SK-N-SH (cell line): ENCODE measurements around the gene DIMT1. TPM values are rescaled to one million over a fixed set of nuclear protein-coding genes. Genes with fewer than 3 reads are reported as not detected.

Source experiments
- CTCF ChIA-PET: fragments of 300-600, 350-600 bp; formaldehyde crosslinking; extraction: SDS; loops from one replicate; lab custom pipeline; 2021; lab: Yijun Ruan, JAX
- POLR2A ChIA-PET: fragments of 350-600 bp; sonication (Branson Sonifier 250); formaldehyde crosslinking; extraction: SDS; loops from one replicate; lab custom pipeline; 2020; ENCODE audit warnings: antibody characterized with exemption, inconsistent platforms; lab: Yijun Ruan, JAX
- DNase-seq: peaks from one replicate; pipeline ENCODE4 v3.0.0; 2012
- H2AFZ ChIP-seq: fragments of 200-600 bp; sonication (generic); 2 replicates; pipeline ENCODE4 v1.8.1; 2016; ENCODE audit warnings: antibody characterized with exemption, mild to moderate bottlenecking, low read depth
- H3F3A ChIP-seq: fragments of 200-600 bp; sonication (generic); replicated peaks from 2 replicates; pipeline ENCODE3; 2016; ENCODE audit warnings: antibody characterized with exemption, mild to moderate bottlenecking; ENCODE audit not compliant: insufficient read depth
- H3K27ac ChIP-seq, 2 experiments: fragments of 200-500 bp in 1 of 2; fragments of 200-600 bp in 1 of 2; sonication (Bioruptor generic) in 1 of 2; sonication (generic), shearing (Covaris generic) in 1 of 2; 2 replicates each; pipeline versions ENCODE4 v1.5.1 to v1.6.1; 2014 to 2016; ENCODE audit warnings: low read depth in 2 of 2, inconsistent platforms in 1 of 2, low read length in 1 of 2, mild to moderate bottlenecking in 1 of 2, mixed read lengths in 1 of 2
- H3K27me3 ChIP-seq: fragments of 200-600 bp; sonication (generic), shearing (Covaris generic); 2 replicates; pipeline ENCODE4 v1.6.1; 2016; ENCODE audit warnings: mixed run types; ENCODE audit not compliant: insufficient read depth
- H3K36me3 ChIP-seq, 2 experiments: fragments of 200-500 bp in 1 of 2; fragments of 200-600 bp in 1 of 2; sonication (Bioruptor generic) in 1 of 2; sonication (generic) in 1 of 2; replicated peaks in 1 of 2; 2 replicates each; pipeline versions ENCODE3 to v1.5.1; 2014 to 2016; ENCODE audit warnings: low read length in 1 of 2, mild to moderate bottlenecking in 1 of 2; ENCODE audit not compliant: insufficient read depth in 2 of 2, control insufficient read depth in 1 of 2
- H3K4me1 ChIP-seq, 2 experiments: fragments of 200-500 bp in 1 of 2; fragments of 200-600 bp in 1 of 2; sonication (Bioruptor generic) in 1 of 2; sonication (generic), shearing (Covaris generic) in 1 of 2; 2 replicates each; pipeline versions ENCODE4 v1.5.1 to v1.6.1; 2014 to 2016; ENCODE audit warnings: low read depth in 1 of 2, low read length in 1 of 2, mixed run types in 1 of 2; ENCODE audit not compliant: insufficient read depth in 2 of 2, control insufficient read depth in 1 of 2
- H3K4me2 ChIP-seq: fragments of 200-600 bp; sonication (generic), shearing (Covaris generic); 2 replicates; pipeline ENCODE4 v1.6.1; 2017; ENCODE audit warnings: mixed run types
- H3K4me3 ChIP-seq, 2 experiments: fragments of 200-500 bp in 1 of 2; fragments of 200-600 bp in 1 of 2; sonication (Bioruptor generic) in 1 of 2; sonication (generic), shearing (Covaris generic) in 1 of 2; 2 replicates each; pipeline versions ENCODE4 v1.5.1 to v1.8.1; 2014 to 2016; ENCODE audit warnings: low read depth in 2 of 2, inconsistent platforms in 1 of 2, low read length in 1 of 2, mild to moderate bottlenecking in 1 of 2, mixed read lengths in 1 of 2, moderate library complexity in 1 of 2
- H3K79me2 ChIP-seq: fragments of 200-600 bp; sonication (generic); 2 replicates; pipeline ENCODE4 v1.8.1; 2017; ENCODE audit warnings: mild to moderate bottlenecking; ENCODE audit not compliant: insufficient read depth
- H3K9ac ChIP-seq: fragments of 200-600 bp; sonication (generic); 2 replicates; pipeline ENCODE4 v1.6.1; 2017; ENCODE audit warnings: mixed run types
- H3K9me2 ChIP-seq: fragments of 200-600 bp; sonication (generic); 2 replicates; pipeline ENCODE4 v1.6.1; 2017; ENCODE audit warnings: mixed run types
- H3K9me3 ChIP-seq: fragments of 200-600 bp; sonication (generic); 2 replicates; pipeline ENCODE4 v1.6.1; 2017; ENCODE audit warnings: mixed run types, mild to moderate bottlenecking, moderate library complexity
- H4K20me1 ChIP-seq: fragments of 200-600 bp; sonication (generic); 2 replicates; pipeline ENCODE4 v1.6.1; 2017; ENCODE audit warnings: mild to moderate bottlenecking, mixed run types; ENCODE audit not compliant: insufficient read depth
- EP300 ChIP-seq, 2 experiments: IDR thresholded peaks; 2 replicates each; pipeline versions ENCODE4 v1.4.0 to v1.6.1; 2012; ENCODE audit warnings: borderline replicate concordance in 1 of 2, low read depth in 1 of 2, low read length in 1 of 2
- EZH2phosphoT487 ChIP-seq: fragments of 200-600 bp; sonication (generic); IDR thresholded peaks from 2 replicates; pipeline ENCODE4 v1.6.1; 2017; ENCODE audit warnings: low read depth, mixed run types, mild to moderate bottlenecking, antibody characterized with exemption, moderate library complexity, borderline replicate concordance
- FOSL2 ChIP-seq: IDR thresholded peaks from 2 replicates; pipeline ENCODE4 v1.4.0; 2012; ENCODE audit warnings: low read depth, mild to moderate bottlenecking, moderate library complexity, borderline replicate concordance
- JUND ChIP-seq: IDR thresholded peaks from 2 replicates; pipeline ENCODE4 v1.4.0; 2012
- NFIC ChIP-seq: IDR thresholded peaks from 2 replicates; pipeline ENCODE4 v1.4.0; 2012; ENCODE audit warnings: borderline replicate concordance
- NRF1 ChIP-seq: IDR thresholded peaks from 2 replicates; pipeline ENCODE4 v1.6.1; 2012; ENCODE audit warnings: low read depth, mild to moderate bottlenecking, low read length
- RFX5 ChIP-seq: IDR thresholded peaks from 2 replicates; pipeline ENCODE4 v1.6.1; 2012; ENCODE audit warnings: mild to moderate bottlenecking, improper control_type of control experiment, low read length
- TAF1 ChIP-seq: IDR thresholded peaks from 2 replicates; pipeline ENCODE4 v1.6.1; 2012; ENCODE audit warnings: low read depth, mild to moderate bottlenecking, low read length, moderate library complexity, borderline replicate concordance
- TEAD4 ChIP-seq: IDR thresholded peaks from 2 replicates; pipeline ENCODE4 v1.4.0; 2012; ENCODE audit warnings: mild to moderate bottlenecking, borderline replicate concordance; ENCODE audit not compliant: insufficient read depth
- YY1 ChIP-seq: IDR thresholded peaks from 2 replicates; pipeline ENCODE4 v1.4.0; 2012; ENCODE audit warnings: low read depth, mild to moderate bottlenecking
- WGBS: methylation state at CpG from one replicate; pipeline ENCODE4 v1.1.6; 2017; ENCODE audit warnings: low lambda C conversion rate; 5-methylcytosine and 5-hydroxymethylcytosine counted together
- polyA plus RNA-seq, 3 experiments: library from polyadenylated mRNA; depleted of rRNA; stranded (reverse); fragments of >200 nt; gene quantifications; 2 replicates each; pipeline ENCODE4 v1.2.3, GENCODE V29; 2012
- TF ChIP-seq, protein P1 (sequence below): IDR thresholded peaks from 2 replicates; pipeline ENCODE4 v1.4.0; 2012; ENCODE audit warnings: low read depth, borderline replicate concordance
- TF ChIP-seq, protein P2 (sequence below): fragments of 200-600 bp; sonication (generic); IDR thresholded peaks from 2 replicates; pipeline ENCODE4 v1.6.1; 2017; ENCODE audit warnings: antibody characterized with exemption, mild to moderate bottlenecking, moderate library complexity
- TF ChIP-seq, protein P3 (sequence below): IDR thresholded peaks from 2 replicates; pipeline ENCODE4 v1.4.0; 2012; ENCODE audit warnings: low read depth
- TF ChIP-seq, protein P4 (sequence below): fragments of 150-350 bp; IDR thresholded peaks from 2 replicates; pipeline ENCODE4 v1.6.1; 2017; ENCODE audit warnings: antibody characterized with exemption, low read length, low read depth, borderline replicate concordance

DIMT1 gene
- polyA plus RNA-seq, 1 of the 3 experiments (the other 2 are of a cell fraction), result 29.5 TPM

DNA sequence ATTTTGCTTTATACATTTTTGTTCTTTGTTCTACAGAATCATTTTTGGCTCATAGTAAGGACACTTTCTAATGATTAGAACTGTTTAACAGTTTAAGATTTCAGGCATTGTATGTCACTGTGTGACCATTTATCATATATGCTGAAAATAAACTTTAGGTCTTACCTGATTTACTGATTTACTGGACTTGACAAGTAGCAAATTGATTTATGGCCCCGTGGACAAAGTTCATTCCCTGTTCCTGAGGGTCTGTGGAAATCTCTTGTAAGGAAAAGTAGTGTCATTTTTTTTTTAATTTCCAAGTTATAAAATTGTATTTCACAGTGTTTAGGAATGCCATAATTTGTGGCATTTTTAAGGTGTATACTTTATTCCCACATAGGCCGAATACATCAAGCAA lies 57.0 kb downstream of the DIMT1 start:
- no peak overlapping the region for H3K27ac ChIP-seq
- H3K4me1 ChIP-seq, result no peaks in the 10 kb centered on the region
- WGBS, result 96% methylated on average over 2 of the region's 2 CpGs
- no peaks in the 10 kb centered on the region for H3K27me3 ChIP-seq
- ChIA-PET CTCF (no interaction called here), POLR2A (no interaction called here)
- DNase-seq, result no peak
- no peak for TF ChIP-seq TEAD4
- no peak for TF ChIP-seq FOSL2
- no peak for TF ChIP-seq EP300 (IDR thresholded peaks at IDR 0.05; ENCODE audit: borderline replicate concordance in 1 of 2, low read depth in 1 of 2, low read length in 1 of 2)
- TF ChIP-seq, protein P1, sequence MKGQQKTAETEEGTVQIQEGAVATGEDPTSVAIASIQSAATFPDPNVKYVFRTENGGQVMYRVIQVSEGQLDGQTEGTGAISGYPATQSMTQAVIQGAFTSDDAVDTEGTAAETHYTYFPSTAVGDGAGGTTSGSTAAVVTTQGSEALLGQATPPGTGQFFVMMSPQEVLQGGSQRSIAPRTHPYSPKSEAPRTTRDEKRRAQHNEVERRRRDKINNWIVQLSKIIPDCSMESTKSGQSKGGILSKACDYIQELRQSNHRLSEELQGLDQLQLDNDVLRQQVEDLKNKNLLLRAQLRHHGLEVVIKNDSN, result no peak
- TF ChIP-seq, protein P2, sequence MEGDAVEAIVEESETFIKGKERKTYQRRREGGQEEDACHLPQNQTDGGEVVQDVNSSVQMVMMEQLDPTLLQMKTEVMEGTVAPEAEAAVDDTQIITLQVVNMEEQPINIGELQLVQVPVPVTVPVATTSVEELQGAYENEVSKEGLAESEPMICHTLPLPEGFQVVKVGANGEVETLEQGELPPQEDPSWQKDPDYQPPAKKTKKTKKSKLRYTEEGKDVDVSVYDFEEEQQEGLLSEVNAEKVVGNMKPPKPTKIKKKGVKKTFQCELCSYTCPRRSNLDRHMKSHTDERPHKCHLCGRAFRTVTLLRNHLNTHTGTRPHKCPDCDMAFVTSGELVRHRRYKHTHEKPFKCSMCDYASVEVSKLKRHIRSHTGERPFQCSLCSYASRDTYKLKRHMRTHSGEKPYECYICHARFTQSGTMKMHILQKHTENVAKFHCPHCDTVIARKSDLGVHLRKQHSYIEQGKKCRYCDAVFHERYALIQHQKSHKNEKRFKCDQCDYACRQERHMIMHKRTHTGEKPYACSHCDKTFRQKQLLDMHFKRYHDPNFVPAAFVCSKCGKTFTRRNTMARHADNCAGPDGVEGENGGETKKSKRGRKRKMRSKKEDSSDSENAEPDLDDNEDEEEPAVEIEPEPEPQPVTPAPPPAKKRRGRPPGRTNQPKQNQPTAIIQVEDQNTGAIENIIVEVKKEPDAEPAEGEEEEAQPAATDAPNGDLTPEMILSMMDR, result no peak
- TF ChIP-seq, protein P3, sequence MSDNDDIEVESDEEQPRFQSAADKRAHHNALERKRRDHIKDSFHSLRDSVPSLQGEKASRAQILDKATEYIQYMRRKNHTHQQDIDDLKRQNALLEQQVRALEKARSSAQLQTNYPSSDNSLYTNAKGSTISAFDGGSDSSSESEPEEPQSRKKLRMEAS, result no peak
- no peak for TF ChIP-seq NRF1
- TF ChIP-seq YY1, result no peak
- no peak for TF ChIP-seq TAF1
- no peak for TF ChIP-seq NFIC
- no peaks in the 10 kb centered on the region for H3K9me3 ChIP-seq
- no peak overlapping the region for H3K4me3 ChIP-seq
- H3K4me2 ChIP-seq, result no peak overlapping the region
- peaks cover 24% of the 10 kb centered on the region; the same call in 1 of the 2 replicates for H4K20me1 ChIP-seq
- H2AFZ ChIP-seq, result no peak overlapping the region
- H3K36me3 ChIP-seq, result peaks cover 19 to 35% of the 10 kb centered on the region in 2 experiments
- H3F3A ChIP-seq, result no peaks in the 10 kb centered on the region
- no peak overlapping the region for H3K9ac ChIP-seq
- no peaks in the 10 kb centered on the region for H3K9me2 ChIP-seq
- peaks cover 69% of the 10 kb centered on the region for H3K79me2 ChIP-seq

DNA sequence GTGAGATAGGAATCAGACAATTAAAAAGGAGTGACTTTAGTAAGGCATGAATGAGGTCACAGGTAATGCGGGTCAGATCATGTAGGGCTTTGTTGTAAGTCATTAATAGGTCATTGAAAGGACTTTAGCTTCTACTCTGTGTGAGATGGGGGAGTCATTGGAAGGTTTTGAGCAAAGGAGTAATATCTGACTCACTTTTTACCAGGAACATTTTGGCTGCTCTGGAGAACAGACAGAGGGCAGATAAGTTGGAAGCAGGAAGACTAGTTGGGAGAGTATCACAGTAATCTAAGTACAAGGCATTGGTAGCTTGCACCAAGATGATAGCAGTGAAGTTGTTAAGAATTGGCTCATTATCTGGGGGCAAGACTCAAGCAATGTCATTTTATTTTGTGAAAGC lies 60.3 kb downstream of the DIMT1 start:
- peaks cover 3% of the 10 kb centered on the region for H3F3A ChIP-seq
- H3K27me3 ChIP-seq, result no peaks in the 10 kb centered on the region
- 88% methylated on average over 1 of the region's 1 CpG for WGBS
- peaks cover 39% of the 10 kb centered on the region; the same call in 1 of the 2 replicates for H4K20me1 ChIP-seq
- H3K27ac ChIP-seq, result no peak overlapping the region
- H2AFZ ChIP-seq, result no peak overlapping the region
- no peaks in the 10 kb centered on the region for H3K9me2 ChIP-seq
- no peak for TF ChIP-seq TAF1
- TF ChIP-seq, protein P3, result no peak
- no peak for TF ChIP-seq RFX5
- TF ChIP-seq, protein P2, result no peak
- no peak for TF ChIP-seq JUND
- TF ChIP-seq, protein P4, sequence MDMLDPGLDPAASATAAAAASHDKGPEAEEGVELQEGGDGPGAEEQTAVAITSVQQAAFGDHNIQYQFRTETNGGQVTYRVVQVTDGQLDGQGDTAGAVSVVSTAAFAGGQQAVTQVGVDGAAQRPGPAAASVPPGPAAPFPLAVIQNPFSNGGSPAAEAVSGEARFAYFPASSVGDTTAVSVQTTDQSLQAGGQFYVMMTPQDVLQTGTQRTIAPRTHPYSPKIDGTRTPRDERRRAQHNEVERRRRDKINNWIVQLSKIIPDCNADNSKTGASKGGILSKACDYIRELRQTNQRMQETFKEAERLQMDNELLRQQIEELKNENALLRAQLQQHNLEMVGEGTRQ, result no peak
- TF ChIP-seq NFIC, result no peak
- no peak for TF ChIP-seq EZH2phosphoT487
- H3K9me3 ChIP-seq, result no peaks in the 10 kb centered on the region
- no peak overlapping the region for H3K9ac ChIP-seq
- CTCF ChIA-PET, result interaction anchor here (0.6 to 1.5 kb wide), 3 partner anchors 8 to 928 kb away, joined by 3 to 6 read pairs (median 3); no protein-coding TSS in a partner anchor
- H3K4me2 ChIP-seq, result no peak overlapping the region
- DNase-seq, result no peak
- no peak overlapping the region for H3K4me3 ChIP-seq
- H3K4me1 ChIP-seq, result no peaks in the 10 kb centered on the region
- peaks cover 94% of the 10 kb centered on the region for H3K79me2 ChIP-seq
- POLR2A ChIA-PET, result no interaction called here
- peaks cover 5 to 14% of the 10 kb centered on the region in 2 experiments for H3K36me3 ChIP-seq
